ENCODE results near the gene LSAMP.

LSAMP gene

GRCh38 chr3:115839246-115839645 lies 606.0 kb downstream of the LSAMP start:
- H3K27me3 ChIP-seq (ENCODE audit: insufficient read depth, low read length, poor library complexity, severe bottlenecking) = no peaks in the 10 kb centered on the region
- H3K4me1 ChIP-seq (ENCODE audit: insufficient read depth, low read length, poor library complexity, severe bottlenecking) = no peaks in the 10 kb centered on the region
- no peaks in the 10 kb centered on the region for H3K36me3 ChIP-seq (ENCODE audit: insufficient read depth, low read length)
- H3F3A ChIP-seq (ENCODE audit: low read depth) = no peaks in the 10 kb centered on the region
- no peaks in the 10 kb centered on the region for H3K79me2 ChIP-seq (ENCODE audit: insufficient read depth, low read length)
- no peak overlapping the region for H3K9ac ChIP-seq (ENCODE audit: low read depth, low read length, poor library complexity, severe bottlenecking)
- H3K9me3 ChIP-seq (ENCODE audit: insufficient read depth, low read depth, low read length) = no peaks in the 10 kb centered on the region
- TF ChIP-seq CTCF (conservative IDR thresholded peaks at IDR 0.05; ENCODE audit: low read length) = no peak
- TF ChIP-seq EZH2phosphoT487 (IDR thresholded peaks at IDR 0.05; ENCODE audit: borderline replicate concordance) = no peak
- no peak overlapping the region for H2AFZ ChIP-seq (ENCODE audit: low read length)
- H3K9me2 ChIP-seq (replicated peaks; ENCODE audit: low read depth, low read length) = 0 out of 2 replicates have a peak, but pooled peaks cover 3% of the 10 kb centered on the region
- H3K4me2 ChIP-seq (ENCODE audit: low read depth, low read length, poor library complexity, severe bottlenecking) = no peak overlapping the region
- H3K4me3 ChIP-seq (ENCODE audit: low read length, poor library complexity, severe bottlenecking) = no peak overlapping the region
- H4K20me1 ChIP-seq (ENCODE audit: insufficient read depth, low read length, poor library complexity, severe bottlenecking) = no peaks in the 10 kb centered on the region

DNA sequence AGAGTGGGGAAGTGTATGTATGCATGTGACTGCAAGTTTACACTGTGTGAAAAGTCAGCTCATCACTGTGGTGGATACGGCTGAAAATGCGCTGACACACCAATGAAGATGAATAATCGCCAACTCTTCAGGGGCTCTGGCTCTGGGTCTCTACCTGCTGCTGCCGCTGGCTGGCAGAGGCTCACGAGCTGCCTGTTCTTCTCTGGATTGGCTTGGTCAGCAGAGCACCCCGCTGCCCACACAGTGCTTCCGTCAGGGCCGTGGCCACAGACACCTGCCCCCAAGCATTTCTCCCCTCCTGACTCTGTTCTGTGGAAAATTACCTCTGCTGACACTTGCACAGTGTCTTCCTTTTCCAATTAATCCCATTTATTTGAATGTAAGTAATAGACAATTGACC lies 606.5 kb downstream of the LSAMP start:
- no peak overlapping the region for H2AFZ ChIP-seq (ENCODE audit: low read length)
- H3K4me3 ChIP-seq (ENCODE audit: low read length, poor library complexity, severe bottlenecking) = no peak overlapping the region
- no peaks in the 10 kb centered on the region for H4K20me1 ChIP-seq (ENCODE audit: insufficient read depth, low read length, poor library complexity, severe bottlenecking)
- no peaks in the 10 kb centered on the region for H3K36me3 ChIP-seq (ENCODE audit: insufficient read depth, low read length)
- H3K4me2 ChIP-seq (ENCODE audit: low read depth, low read length, poor library complexity, severe bottlenecking) = no peak overlapping the region
- no peaks in the 10 kb centered on the region for H3K79me2 ChIP-seq (ENCODE audit: insufficient read depth, low read length)
- no peaks in the 10 kb centered on the region for H3F3A ChIP-seq (ENCODE audit: low read depth)
- no peaks in the 10 kb centered on the region for H3K9me3 ChIP-seq (ENCODE audit: insufficient read depth, low read depth, low read length)
- no peaks in the 10 kb centered on the region for H3K27me3 ChIP-seq (ENCODE audit: insufficient read depth, low read length, poor library complexity, severe bottlenecking)
- no peaks in the 10 kb centered on the region for H3K4me1 ChIP-seq (ENCODE audit: insufficient read depth, low read length, poor library complexity, severe bottlenecking)
- TF ChIP-seq EZH2phosphoT487 (IDR thresholded peaks at IDR 0.05; ENCODE audit: borderline replicate concordance) (no peak), CTCF (conservative IDR thresholded peaks at IDR 0.05; ENCODE audit: low read length) (no peak)
- no peak overlapping the region for H3K9ac ChIP-seq (ENCODE audit: low read depth, low read length, poor library complexity, severe bottlenecking)
- 0 out of 2 replicates have a peak, but pooled peaks cover 3% of the 10 kb centered on the region for H3K9me2 ChIP-seq (replicated peaks; ENCODE audit: low read depth, low read length)

DNA sequence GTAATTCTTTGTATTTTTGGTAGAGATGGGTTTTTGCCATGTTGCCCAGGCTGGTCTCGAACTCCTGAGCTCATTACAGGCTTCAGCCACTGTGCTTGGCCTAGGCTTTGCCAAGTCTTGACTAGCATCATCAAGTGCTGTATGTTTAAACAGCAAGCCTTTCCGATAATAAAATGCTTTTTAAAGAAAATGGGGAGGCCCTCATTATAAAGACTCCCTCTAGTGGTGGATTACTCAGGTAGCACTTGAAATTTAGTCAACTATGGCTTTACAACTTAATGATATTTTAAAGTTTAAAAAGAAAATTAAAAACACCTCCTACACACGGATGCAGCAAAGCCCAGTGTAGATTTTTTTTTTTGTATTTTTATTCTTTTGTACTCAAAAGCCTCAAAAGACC lies 608.3 kb downstream of the LSAMP start:
- Histone ChIP-seq H3K9ac (ENCODE audit: low read depth, low read length, poor library complexity, severe bottlenecking) (no peak overlapping the region), H3K36me3 (ENCODE audit: insufficient read depth, low read length) (no peaks in the 10 kb centered on the region), H3K4me3 (ENCODE audit: low read length, poor library complexity, severe bottlenecking) (no peak overlapping the region), H3K27me3 (ENCODE audit: insufficient read depth, low read length, poor library complexity, severe bottlenecking) (no peaks in the 10 kb centered on the region), H3K9me3 (ENCODE audit: insufficient read depth, low read depth, low read length) (no peaks in the 10 kb centered on the region), H3K4me1 (ENCODE audit: insufficient read depth, low read length, poor library complexity, severe bottlenecking) (no peaks in the 10 kb centered on the region), H3F3A (ENCODE audit: low read depth) (no peaks in the 10 kb centered on the region), H3K9me2 (replicated peaks; ENCODE audit: low read depth, low read length) (no peaks in the 10 kb centered on the region), H4K20me1 (ENCODE audit: insufficient read depth, low read length, poor library complexity, severe bottlenecking) (no peaks in the 10 kb centered on the region), H2AFZ (ENCODE audit: low read length) (no peak overlapping the region), H3K79me2 (ENCODE audit: insufficient read depth, low read length) (no peaks in the 10 kb centered on the region), H3K4me2 (ENCODE audit: low read depth, low read length, poor library complexity, severe bottlenecking) (no peak overlapping the region)
- TF ChIP-seq CTCF (conservative IDR thresholded peaks at IDR 0.05; ENCODE audit: low read length) (peak; percentile 68), EZH2phosphoT487 (IDR thresholded peaks at IDR 0.05; ENCODE audit: borderline replicate concordance) (no peak)
